Smooth muscle cell (in vitro differentiated cells): ENCODE results near the gene ANKRD9. TPM values are rescaled to one million over a fixed set of nuclear protein-coding genes. Genes with fewer than 3 reads are reported as not detected.

Experiments used
- DNase-seq: peaks from one replicate; lab custom pipeline; 2025; ENCODE audit not compliant: unreplicated experiment; lab: John Stamatoyannopoulos, UW
- H2AFZ ChIP-seq: fragments of 200-600 bp; sonication (generic); 2 replicates; pipeline ENCODE4 v1.6.0; 2016; ENCODE audit warnings: antibody characterized with exemption, low read depth, mild to moderate bottlenecking
- H3F3A ChIP-seq: fragments of 200-600 bp; sonication (generic); 2 replicates; pipeline ENCODE4 v1.6.0; 2017; ENCODE audit warnings: antibody characterized with exemption, low read depth
- H3K27ac ChIP-seq: fragments of 200-600 bp; sonication (generic); 2 replicates; pipeline ENCODE4 v1.5.1; 2016; ENCODE audit warnings: low read depth, mild to moderate bottlenecking
- H3K27me3 ChIP-seq: fragments of 200-600 bp; sonication (generic); 2 replicates; pipeline ENCODE4 v1.6.1; 2016; ENCODE audit warnings: low read depth, mild to moderate bottlenecking
- H3K36me3 ChIP-seq: fragments of 200-600 bp; sonication (generic); 2 replicates; pipeline ENCODE4 v1.5.1; 2016; ENCODE audit warnings: low read depth
- H3K4me1 ChIP-seq: fragments of 200-600 bp; sonication (generic); 2 replicates; pipeline ENCODE4 v1.5.1; 2016; ENCODE audit warnings: low read depth
- H3K4me2 ChIP-seq: fragments of 200-600 bp; sonication (generic); 2 replicates; pipeline ENCODE4 v1.6.0; 2016; ENCODE audit warnings: mild to moderate bottlenecking
- H3K4me3 ChIP-seq: fragments of 200-600 bp; sonication (generic); 2 replicates; pipeline ENCODE4 v1.5.1; 2016; ENCODE audit warnings: mild to moderate bottlenecking
- H3K79me2 ChIP-seq: fragments of 200-600 bp; sonication (generic); 2 replicates; pipeline ENCODE4 v1.6.0; 2016; ENCODE audit warnings: low read depth, mild to moderate bottlenecking
- H3K9ac ChIP-seq: fragments of 200-600 bp; sonication (generic); 2 replicates; pipeline ENCODE4 v1.6.0; 2016; ENCODE audit warnings: low read depth
- H3K9me3 ChIP-seq: fragments of 200-600 bp; sonication (generic); replicated peaks from 2 replicates; pipeline ENCODE4 v1.5.1; 2016; ENCODE audit warnings: low read depth
- H4K20me1 ChIP-seq: fragments of 200-600 bp; sonication (generic); 2 replicates; pipeline ENCODE4 v1.6.0; 2016; ENCODE audit warnings: low read depth
- WGBS: methylation state at CpG from one replicate; pipeline ENCODE4 v1.1.7; 2016; ENCODE audit warnings: low lambda C conversion rate; 5-methylcytosine and 5-hydroxymethylcytosine counted together
- polyA plus RNA-seq: library from polyadenylated mRNA; unstranded; fragments of >200 nt; fragmentation: Nextera tagmentation; extraction: Ambion mirVana; gene quantifications from 2 replicates; pipeline ENCODE4 v1.2.1, GENCODE V29; 2016
- total RNA-seq: library from RNA; depleted of rRNA; stranded (reverse); fragments of >200 nt; gene quantifications from 2 replicates; pipeline ENCODE4 v1.2.3, GENCODE V29; 2014
- TF ChIP-seq, protein P1 (sequence below): fragments of 200-600 bp; sonication (generic); IDR thresholded peaks from 2 replicates; pipeline ENCODE4 v1.5.1; 2017; ENCODE audit warnings: borderline replicate concordance, mild to moderate bottlenecking, antibody characterized with exemption; ENCODE audit not compliant: insufficient read depth, poor library complexity, severe bottlenecking

ANKRD9 gene
- total and polyA plus RNA-seq, 2 experiments from 2014 or later, result 17.2 to 38.9 TPM

- no peaks in the 10 kb centered on the region for H3K9me3 ChIP-seq
- H3K27ac ChIP-seq, result no peak overlapping the region
- no peak overlapping the region for H3K4me2 ChIP-seq
- H3K9ac ChIP-seq, result no peak overlapping the region
- H4K20me1 ChIP-seq, result no peaks in the 10 kb centered on the region
- no peak overlapping the region for H2AFZ ChIP-seq
- TF ChIP-seq, protein P1, sequence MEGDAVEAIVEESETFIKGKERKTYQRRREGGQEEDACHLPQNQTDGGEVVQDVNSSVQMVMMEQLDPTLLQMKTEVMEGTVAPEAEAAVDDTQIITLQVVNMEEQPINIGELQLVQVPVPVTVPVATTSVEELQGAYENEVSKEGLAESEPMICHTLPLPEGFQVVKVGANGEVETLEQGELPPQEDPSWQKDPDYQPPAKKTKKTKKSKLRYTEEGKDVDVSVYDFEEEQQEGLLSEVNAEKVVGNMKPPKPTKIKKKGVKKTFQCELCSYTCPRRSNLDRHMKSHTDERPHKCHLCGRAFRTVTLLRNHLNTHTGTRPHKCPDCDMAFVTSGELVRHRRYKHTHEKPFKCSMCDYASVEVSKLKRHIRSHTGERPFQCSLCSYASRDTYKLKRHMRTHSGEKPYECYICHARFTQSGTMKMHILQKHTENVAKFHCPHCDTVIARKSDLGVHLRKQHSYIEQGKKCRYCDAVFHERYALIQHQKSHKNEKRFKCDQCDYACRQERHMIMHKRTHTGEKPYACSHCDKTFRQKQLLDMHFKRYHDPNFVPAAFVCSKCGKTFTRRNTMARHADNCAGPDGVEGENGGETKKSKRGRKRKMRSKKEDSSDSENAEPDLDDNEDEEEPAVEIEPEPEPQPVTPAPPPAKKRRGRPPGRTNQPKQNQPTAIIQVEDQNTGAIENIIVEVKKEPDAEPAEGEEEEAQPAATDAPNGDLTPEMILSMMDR, result no peak
- H3K4me1 ChIP-seq, result peaks cover 15% of the 10 kb centered on the region
- H3K36me3 ChIP-seq, result no peaks in the 10 kb centered on the region
- WGBS, result 99% methylated on average over 15 of the region's 21 CpGs
- H3K27me3 ChIP-seq, result no peaks in the 10 kb centered on the region
- H3K4me3 ChIP-seq, result no peak overlapping the region
- no peak for DNase-seq
- H3F3A ChIP-seq, result no peaks in the 10 kb centered on the region
- no peaks in the 10 kb centered on the region for H3K79me2 ChIP-seq
Measured at GRCh38 chr14:102507857-102508312, 1.7 kb downstream of the ANKRD9 start.

- WGBS, result 99% methylated on average over 82 of the region's 115 CpGs
- Histone ChIP-seq H3F3A (no peaks in the 10 kb centered on the region), H3K79me2 (no peaks in the 10 kb centered on the region), H3K4me1 (peaks cover 15% of the 10 kb centered on the region), H3K27me3 (no peaks in the 10 kb centered on the region), H3K36me3 (no peaks in the 10 kb centered on the region), H3K9ac (no peak overlapping the region), H3K4me3 (no peak overlapping the region), H3K4me2 (no peak overlapping the region), H2AFZ (no peak overlapping the region), H3K27ac (no peak overlapping the region), H4K20me1 (no peaks in the 10 kb centered on the region), H3K9me3 (no peaks in the 10 kb centered on the region)
- DNase-seq, result no peak
- TF ChIP-seq, protein P1, result no peak
Measured at GRCh38 chr14:102507081-102507856, 2.3 kb downstream of the ANKRD9 start.

- TF ChIP-seq, protein P1, result no peak
- H3K79me2 ChIP-seq, result no peaks in the 10 kb centered on the region
- 98% methylated on average over 11 of the region's 11 CpGs for WGBS
- H2AFZ ChIP-seq, result no peak overlapping the region
- H3K27ac ChIP-seq, result no peak overlapping the region
- no peaks in the 10 kb centered on the region for H4K20me1 ChIP-seq
- no peaks in the 10 kb centered on the region for H3K9me3 ChIP-seq
- H3K36me3 ChIP-seq, result no peaks in the 10 kb centered on the region
- H3K4me3 ChIP-seq, result no peak overlapping the region
- H3K4me2 ChIP-seq, result no peak overlapping the region
- peaks cover 15% of the 10 kb centered on the region for H3K4me1 ChIP-seq
- no peaks in the 10 kb centered on the region for H3K27me3 ChIP-seq
- no peak for DNase-seq
- no peak overlapping the region for H3K9ac ChIP-seq
- H3F3A ChIP-seq, result no peaks in the 10 kb centered on the region
Measured at GRCh38 chr14:102506626-102506925, 3.0 kb downstream of the ANKRD9 start.
